GM12878 (cell line): Measurements from ENCODE around the gene KRT28.

Experiments
- CTCF ChIP-seq, 3 experiments: IDR thresholded peaks in 2 of 3; conservative IDR thresholded peaks in 1 of 3; 2 replicates each; pipeline ENCODE4 v1.5.1; 2011; ENCODE audit warnings: low read depth in 3 of 3, low read length in 3 of 3, mild to moderate bottlenecking in 3 of 3, control low read depth in 2 of 3, moderate library complexity in 2 of 3, inconsistent platforms in 1 of 3, mixed read lengths in 1 of 3; ENCODE audit not compliant: control insufficient read depth in 2 of 3, insufficient read depth in 1 of 3; ENCODE audit errors: extremely low read depth in 1 of 3
- SMARCA5 ChIP-seq: fragments of 450-650 bp; IDR thresholded peaks from 2 replicates; pipeline ENCODE4 v1.6.1; 2017; ENCODE audit warnings: mild to moderate bottlenecking

- TF ChIP-seq CTCF (IDR thresholded peaks at IDR 0.05 in 2 of 3, conservative IDR thresholded peaks at IDR 0.05 in 1 of 3; ENCODE audit: control insufficient read depth in 2 of 3, extremely low read depth in 1 of 3, insufficient read depth in 1 of 3, low read depth in 3 of 3, low read length in 3 of 3), result no peak
- no peak for TF ChIP-seq SMARCA5
Measured at GRCh38 chr17:40772101-40772500, 27.7 kb downstream of the KRT28 start, which contains the start of gene KRT26.
